Osteocyte (in vitro differentiated cells): Measurements from ENCODE around the gene SERPINA6. TPM values are rescaled to one million over a fixed set of nuclear protein-coding genes. Genes with fewer than 3 reads are reported as not detected.

Source experiments
- DNase-seq: peaks from one replicate; pipeline ENCODE4 v3.0.0; 2021; ENCODE audit warnings: mixed read lengths; ENCODE audit not compliant: unreplicated experiment; ENCODE audit errors: extremely low spot score
- H3K27ac Mint-ChIP-seq: one replicate; pipeline ENCODE4 v1.8.0; 2021; ENCODE audit warnings: mild to moderate bottlenecking, mixed read lengths; ENCODE audit not compliant: unreplicated experiment
- H3K27me3 Mint-ChIP-seq: one replicate; pipeline ENCODE4 v1.8.0; 2021; ENCODE audit warnings: mixed read lengths; ENCODE audit not compliant: unreplicated experiment
- H3K36me3 Mint-ChIP-seq: one replicate; pipeline ENCODE4 v1.8.0; 2021; ENCODE audit warnings: mixed read lengths; ENCODE audit not compliant: unreplicated experiment
- H3K4me1 Mint-ChIP-seq: one replicate; pipeline ENCODE4 v1.8.0; 2021; ENCODE audit warnings: mixed read lengths; ENCODE audit not compliant: unreplicated experiment
- H3K4me3 Mint-ChIP-seq: one replicate; pipeline ENCODE4 v1.8.0; 2021; ENCODE audit warnings: mild to moderate bottlenecking, moderate library complexity, mixed read lengths; ENCODE audit not compliant: unreplicated experiment
- H3K9me3 Mint-ChIP-seq: one replicate; pipeline ENCODE4 v1.8.0; 2021; ENCODE audit warnings: mixed read lengths; ENCODE audit not compliant: unreplicated experiment
- CTCF ChIP-seq: fragments of 200-600 bp; sonication (generic); IDR thresholded peaks from 2 replicates; pipeline ENCODE4 v1.5.0; 2021; ENCODE audit warnings: antibody characterized with exemption, mild to moderate bottlenecking, moderate library complexity
- total RNA-seq: library from RNA; stranded (reverse); gene quantifications from 2 replicates; pipeline ENCODE4 v1.2.1, GENCODE V29; 2021

Gene SERPINA6
- total RNA-seq, 1 donor from 2014 or later: not detected

- H3K36me3 Mint-ChIP-seq: no peaks in the 10 kb centered on the region
- H3K4me1 Mint-ChIP-seq: peaks cover 11% of the 10 kb centered on the region
- H3K4me3 Mint-ChIP-seq: no peak overlapping the region
- no peak overlapping the region for H3K27ac Mint-ChIP-seq
- no peak for TF ChIP-seq CTCF
- no peaks in the 10 kb centered on the region for H3K9me3 Mint-ChIP-seq
- H3K27me3 Mint-ChIP-seq: no peaks in the 10 kb centered on the region
- DNase-seq: no peak
Observed at GRCh38 chr14:94344389-94344788, 21.3 kb upstream of the SERPINA6 start.

GRCh38 chr14:94343238-94344005 is 20.3 kb upstream of the SERPINA6 start:
- no peaks in the 10 kb centered on the region for H3K27me3 Mint-ChIP-seq
- H3K36me3 Mint-ChIP-seq: no peaks in the 10 kb centered on the region
- H3K27ac Mint-ChIP-seq: no peak overlapping the region
- no peak overlapping the region for H3K4me3 Mint-ChIP-seq
- peak; percentile 49 for DNase-seq
- peaks cover 11% of the 10 kb centered on the region for H3K4me1 Mint-ChIP-seq
- H3K9me3 Mint-ChIP-seq: no peaks in the 10 kb centered on the region
- TF ChIP-seq CTCF: no peak

GRCh38 chr14:94342334-94342934 is 19.3 kb upstream of the SERPINA6 start:
- no peak for TF ChIP-seq CTCF
- Mint-ChIP-seq H3K4me3 (no peak overlapping the region), H3K9me3 (no peaks in the 10 kb centered on the region), H3K27ac (peak overlapping the region; percentile 29), H3K36me3 (no peaks in the 10 kb centered on the region), H3K27me3 (no peaks in the 10 kb centered on the region), H3K4me1 (peaks cover 11% of the 10 kb centered on the region)
- DNase-seq: peak; percentile 86

DNA sequence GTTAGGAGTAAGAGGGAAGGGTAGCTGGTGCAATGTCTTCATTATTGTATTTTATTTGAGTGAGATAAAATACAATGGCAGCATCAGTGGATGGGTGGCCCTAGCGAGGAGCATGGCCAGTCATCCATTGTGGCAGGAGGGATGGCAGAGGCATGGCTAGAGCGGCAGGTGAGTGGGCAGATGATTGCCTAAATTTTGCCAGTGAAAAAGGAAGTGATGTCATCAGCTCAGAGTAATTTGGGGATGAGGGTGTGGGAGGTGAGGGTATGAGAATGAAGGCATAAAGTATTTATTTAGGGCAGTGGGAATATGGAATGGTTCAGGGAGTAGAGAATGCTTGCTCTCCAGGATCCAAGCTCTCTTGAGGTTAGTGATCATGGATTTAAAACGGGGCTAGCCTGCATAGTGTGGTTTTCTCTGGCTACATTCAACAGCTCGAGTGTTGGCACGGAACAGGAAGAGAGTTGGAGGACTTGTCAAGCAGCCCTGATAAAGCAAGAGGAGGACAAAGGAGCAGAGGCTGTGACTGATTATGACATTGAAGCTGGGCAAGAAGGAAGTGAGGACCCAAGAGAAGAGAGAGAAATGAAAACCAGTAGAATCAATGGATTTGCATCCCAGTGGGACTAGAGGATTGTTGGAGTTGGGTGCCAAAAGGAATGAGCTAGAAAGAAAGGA is 18.7 kb upstream of the SERPINA6 start:
- Mint-ChIP-seq H3K9me3 (no peaks in the 10 kb centered on the region), H3K36me3 (no peaks in the 10 kb centered on the region), H3K27ac (peak overlapping the region; percentile 29), H3K4me1 (peaks cover 11% of the 10 kb centered on the region), H3K27me3 (no peaks in the 10 kb centered on the region), H3K4me3 (no peak overlapping the region)
- DNase-seq: no peak
- TF ChIP-seq CTCF: no peak

GRCh38 chr14:94340533-94340932 is 17.4 kb upstream of the SERPINA6 start:
- no peaks in the 10 kb centered on the region for H3K36me3 Mint-ChIP-seq
- H3K4me3 Mint-ChIP-seq: no peak overlapping the region
- H3K4me1 Mint-ChIP-seq: peaks cover 11% of the 10 kb centered on the region
- DNase-seq: no peak
- H3K27me3 Mint-ChIP-seq: no peaks in the 10 kb centered on the region
- no peaks in the 10 kb centered on the region for H3K9me3 Mint-ChIP-seq
- no peak overlapping the region for H3K27ac Mint-ChIP-seq
- TF ChIP-seq CTCF: no peak
